Measurements from ENCODE around the gene MPRIP. TPM values are rescaled to one million over a fixed set of nuclear protein-coding genes. Genes with fewer than 3 reads are reported as not detected.
"Not testable (repeated sequence)": the region's sequence is repeated elsewhere in the genome, so short reads cannot be mapped to it uniquely, and the experiment has no call there.

The MPRIP gene
- polyA plus RNA-seq, 1 donor from 2014 or later: 47.3 TPM

GRCh38 chr17:17182598-17183136, 140.4 kb downstream of the MPRIP start:
- Histone ChIP-seq H3K9ac (ENCODE audit: low read length) (no peak overlapping the region), H2AFZ (ENCODE audit: low read depth, low read length) (no peak overlapping the region), H3F3A (ENCODE audit: insufficient read depth, low read length, poor library complexity, severe bottlenecking) (no peaks in the 10 kb centered on the region), H3K36me3 (ENCODE audit: insufficient read depth, low read length) (peaks cover 16% of the 10 kb centered on the region), H3K4me2 (ENCODE audit: low read length) (no peak overlapping the region), H3K9me2 (ENCODE audit: insufficient read depth, low read length) (no peaks in the 10 kb centered on the region), H3K9me3 (ENCODE audit: low read length) (no peaks in the 10 kb centered on the region), H3K27ac (ENCODE audit: low read length) (no peak overlapping the region), H4K20me1 (ENCODE audit: insufficient read depth) (no peaks in the 10 kb centered on the region), H3K79me2 (replicated peaks; ENCODE audit: insufficient read depth, low read length) (no peaks in the 10 kb centered on the region), H3K4me3 (ENCODE audit: low read length) (no peak overlapping the region), H3K27me3 (ENCODE audit: insufficient read depth, low read depth, low read length) (no peaks in the 10 kb centered on the region)
- no peak for TF ChIP-seq RAD21 (conservative IDR thresholded peaks at IDR 0.05)
- TF ChIP-seq SMC3 (conservative IDR thresholded peaks at IDR 0.05; ENCODE audit: poor library complexity): no peak
- TF ChIP-seq CTCF (IDR thresholded peaks at IDR 0.05; ENCODE audit: poor library complexity, severe bottlenecking): no peak
- TF ChIP-seq MXI1 (conservative IDR thresholded peaks at IDR 0.05; ENCODE audit: poor library complexity, severe bottlenecking): no peak

- peaks cover 16% of the 10 kb centered on the region for H3K36me3 ChIP-seq (ENCODE audit: insufficient read depth, low read length)
- no peaks in the 10 kb centered on the region for H3K9me2 ChIP-seq (ENCODE audit: insufficient read depth, low read length)
- H4K20me1 ChIP-seq (ENCODE audit: insufficient read depth): no peaks in the 10 kb centered on the region
- no peak overlapping the region for H3K4me3 ChIP-seq (ENCODE audit: low read length)
- H2AFZ ChIP-seq (ENCODE audit: low read depth, low read length): no peak overlapping the region
- no peak overlapping the region for H3K27ac ChIP-seq (ENCODE audit: low read length)
- no peak overlapping the region for H3K9ac ChIP-seq (ENCODE audit: low read length)
- TF ChIP-seq SMC3 (conservative IDR thresholded peaks at IDR 0.05; ENCODE audit: poor library complexity) (no peak), RAD21 (conservative IDR thresholded peaks at IDR 0.05) (no peak), EP300 (conservative IDR thresholded peaks at IDR 0.05; ENCODE audit: poor library complexity, severe bottlenecking) (no peak)
- H3K27me3 ChIP-seq (ENCODE audit: insufficient read depth, low read depth, low read length): no peaks in the 10 kb centered on the region
- H3F3A ChIP-seq (ENCODE audit: insufficient read depth, low read length, poor library complexity, severe bottlenecking): no peaks in the 10 kb centered on the region
- H3K4me2 ChIP-seq (ENCODE audit: low read length): no peak overlapping the region
- no peaks in the 10 kb centered on the region for H3K79me2 ChIP-seq (replicated peaks; ENCODE audit: insufficient read depth, low read length)
- no peaks in the 10 kb centered on the region for H3K9me3 ChIP-seq (ENCODE audit: low read length)
Observed at GRCh38 chr17:17183744-17184143, 141.5 kb downstream of the MPRIP start.

GRCh38 chr17:17184985-17185757, 142.9 kb downstream of the MPRIP start:
- not testable (repeated sequence) for H3K9ac ChIP-seq (ENCODE audit: low read length); H2AFZ ChIP-seq (ENCODE audit: low read depth, low read length); H3K27me3 ChIP-seq (ENCODE audit: insufficient read depth, low read depth, low read length); H3F3A ChIP-seq (ENCODE audit: insufficient read depth, low read length, poor library complexity, severe bottlenecking); H3K4me2 ChIP-seq (ENCODE audit: low read length); H3K4me3 ChIP-seq (ENCODE audit: low read length); H3K79me2 ChIP-seq (replicated peaks; ENCODE audit: insufficient read depth, low read length); H3K9me2 ChIP-seq (ENCODE audit: insufficient read depth, low read length); H3K9me3 ChIP-seq (ENCODE audit: low read length); H4K20me1 ChIP-seq (ENCODE audit: insufficient read depth); H3K27ac ChIP-seq (ENCODE audit: low read length)
- H3K36me3 ChIP-seq (ENCODE audit: insufficient read depth, low read length): peaks cover 16% of the 10 kb centered on the region

- Histone ChIP-seq H2AFZ (ENCODE audit: low read depth, low read length) (no peak overlapping the region), H3K27me3 (ENCODE audit: insufficient read depth, low read depth, low read length) (no peaks in the 10 kb centered on the region), H3K36me3 (ENCODE audit: insufficient read depth, low read length) (peaks cover 16% of the 10 kb centered on the region), H4K20me1 (ENCODE audit: insufficient read depth) (no peaks in the 10 kb centered on the region), H3K4me3 (ENCODE audit: low read length) (no peak overlapping the region), H3K79me2 (replicated peaks; ENCODE audit: insufficient read depth, low read length) (no peaks in the 10 kb centered on the region), H3F3A (ENCODE audit: insufficient read depth, low read length, poor library complexity, severe bottlenecking) (no peaks in the 10 kb centered on the region), H3K27ac (ENCODE audit: low read length) (no peak overlapping the region), H3K9me3 (ENCODE audit: low read length) (no peaks in the 10 kb centered on the region), H3K9ac (ENCODE audit: low read length) (no peak overlapping the region), H3K4me2 (ENCODE audit: low read length) (no peak overlapping the region), H3K9me2 (ENCODE audit: insufficient read depth, low read length) (no peaks in the 10 kb centered on the region)
- no peak for TF ChIP-seq POLR2AphosphoS5 (IDR thresholded peaks at IDR 0.05)
- no peak for TF ChIP-seq EZH2 (IDR thresholded peaks at IDR 0.05; ENCODE audit: borderline replicate concordance, insufficient read depth, low read length, poor library complexity, severe bottlenecking)
- no peak for TF ChIP-seq RAD21 (conservative IDR thresholded peaks at IDR 0.05)
- TF ChIP-seq SMC3 (conservative IDR thresholded peaks at IDR 0.05; ENCODE audit: poor library complexity): no peak
- no peak for TF ChIP-seq REST (IDR thresholded peaks at IDR 0.05; ENCODE audit: borderline replicate concordance)
- TF ChIP-seq MXI1 (conservative IDR thresholded peaks at IDR 0.05; ENCODE audit: poor library complexity, severe bottlenecking): no peak
- no peak for TF ChIP-seq CTCF (IDR thresholded peaks at IDR 0.05; ENCODE audit: poor library complexity, severe bottlenecking)
- TF ChIP-seq TAF1 (IDR thresholded peaks at IDR 0.05; ENCODE audit: low read depth): no peak
- no peak for TF ChIP-seq EP300 (conservative IDR thresholded peaks at IDR 0.05; ENCODE audit: poor library complexity, severe bottlenecking)
Observed at GRCh38 chr17:17186051-17186450, 143.8 kb downstream of the MPRIP start.
